Trophoblast cell (in vitro differentiated cells and primary cell): ENCODE results near the gene BPIFB2.

Experiments
- DNase-seq, 2 donors: peaks; one replicate each; pipeline ENCODE4 v3.0.0-alpha.2; 2016
- H2AFZ ChIP-seq: 2 replicates; pipeline ENCODE4 v1.6.1; 2013; ENCODE audit warnings: low read length, moderate library complexity, mild to moderate bottlenecking; ENCODE audit not compliant: insufficient read depth, poor library complexity
- H2AK5ac ChIP-seq: 2 replicates; pipeline ENCODE4 v1.6.1; 2013; ENCODE audit warnings: mild to moderate bottlenecking, low read length
- H2BK120ac ChIP-seq: 2 replicates; pipeline ENCODE4 v1.6.1; 2013; ENCODE audit warnings: low read length, mild to moderate bottlenecking, moderate library complexity; ENCODE audit not compliant: insufficient read depth, poor library complexity
- H2BK12ac ChIP-seq: 2 replicates; pipeline ENCODE4 v1.6.1; 2013; ENCODE audit warnings: mild to moderate bottlenecking, low read length, moderate library complexity
- H2BK5ac ChIP-seq: 2 replicates; pipeline ENCODE4 v1.6.1; 2013; ENCODE audit warnings: low read length, low read depth, moderate library complexity, mild to moderate bottlenecking; ENCODE audit not compliant: poor library complexity
- H3K14ac ChIP-seq: 2 replicates; pipeline ENCODE4 v1.6.1; 2013; ENCODE audit warnings: mild to moderate bottlenecking, low read length
- H3K18ac ChIP-seq: 2 replicates; pipeline ENCODE4 v1.6.1; 2013; ENCODE audit warnings: mild to moderate bottlenecking, low read length
- H3K23ac ChIP-seq: 2 replicates; pipeline ENCODE4 v1.6.1; 2013; ENCODE audit warnings: low read length
- H3K27ac ChIP-seq: 2 replicates; pipeline ENCODE4 v1.5.1; 2013; ENCODE audit warnings: low read depth, mild to moderate bottlenecking, inconsistent platforms, low read length, moderate library complexity
- H3K27me3 ChIP-seq: 2 replicates; pipeline ENCODE4 v1.6.1; 2013; ENCODE audit warnings: inconsistent platforms, mild to moderate bottlenecking, low read length, moderate library complexity; ENCODE audit not compliant: insufficient read depth
- H3K36me3 ChIP-seq, 2 experiments: 1 replicate in 1 of 2; 2 replicates in 1 of 2; pipeline ENCODE4 v1.6.1; 2013; ENCODE audit warnings: low read length in 2 of 2, mild to moderate bottlenecking in 2 of 2, moderate library complexity in 1 of 2; ENCODE audit not compliant: insufficient read depth in 2 of 2, control insufficient read depth in 1 of 2
- H3K4ac ChIP-seq: 2 replicates; pipeline ENCODE4 v1.6.1; 2013; ENCODE audit warnings: low read depth, mild to moderate bottlenecking, low read length, moderate library complexity
- H3K4me1 ChIP-seq, 2 experiments: 1 replicate in 1 of 2; 2 replicates in 1 of 2; pipeline ENCODE4 v1.6.1; 2013; ENCODE audit warnings: low read length in 2 of 2, mild to moderate bottlenecking in 2 of 2, moderate library complexity in 1 of 2; ENCODE audit not compliant: insufficient read depth in 2 of 2, control insufficient read depth in 1 of 2
- H3K4me2 ChIP-seq: 2 replicates; pipeline ENCODE4 v1.6.1; 2013; ENCODE audit warnings: inconsistent platforms, mild to moderate bottlenecking, low read length, moderate library complexity
- H3K4me3 ChIP-seq: 2 replicates; pipeline ENCODE4 v1.5.1; 2013; ENCODE audit warnings: mild to moderate bottlenecking, low read depth, low read length, inconsistent platforms
- H3K79me1 ChIP-seq: one replicate; pipeline ENCODE4 v1.6.1; 2013; ENCODE audit warnings: low read length
- H3K79me2 ChIP-seq: 2 replicates; pipeline ENCODE4 v1.6.1; 2013; ENCODE audit warnings: low read length, mild to moderate bottlenecking; ENCODE audit not compliant: control insufficient read depth, insufficient read depth, poor library complexity
- H3K9ac ChIP-seq: 2 replicates; pipeline ENCODE4 v1.6.1; 2013; ENCODE audit warnings: mild to moderate bottlenecking, low read length
- H3K9me3 ChIP-seq: 2 replicates; pipeline ENCODE4 v1.6.1; 2013; ENCODE audit warnings: low read depth, mild to moderate bottlenecking, control low read depth, inconsistent platforms, low read length; ENCODE audit not compliant: insufficient read depth
- H4K12ac ChIP-seq: 2 replicates; pipeline ENCODE4 v1.6.1; 2013; ENCODE audit warnings: low read depth, mild to moderate bottlenecking, low read length, moderate library complexity
- H4K8ac ChIP-seq: 2 replicates; pipeline ENCODE4 v1.6.1; 2013; ENCODE audit warnings: low read depth, mild to moderate bottlenecking, low read length, moderate library complexity
- H4K91ac ChIP-seq: one replicate; pipeline ENCODE4 v1.6.1; 2013; ENCODE audit warnings: low read depth, mild to moderate bottlenecking, low read length, moderate library complexity
- WGBS: extraction: QIAGEN DNeasy Blood & Tissue Kit; methylation state at CpG from one replicate; pipeline ENCODE4 v1.1.7; 2013; ENCODE audit warnings: missing lambda C conversion rate; ENCODE audit not compliant: insufficient read length, insufficient coverage; ENCODE audit errors: extremely low coverage; 5-methylcytosine and 5-hydroxymethylcytosine counted together

BPIFB2 gene

GRCh38 chr20:32980131-32980941 is 27.2 kb upstream of the BPIFB2 start:
- H3K36me3 ChIP-seq, result no peaks in the 10 kb centered on the region
- no peak overlapping the region for H3K23ac ChIP-seq
- H3K18ac ChIP-seq, result no peak overlapping the region
- H3K4ac ChIP-seq, result no peak overlapping the region
- H4K8ac ChIP-seq, result no peak overlapping the region
- H4K12ac ChIP-seq, result no peak overlapping the region
- no peak overlapping the region for H2AK5ac ChIP-seq
- no peak overlapping the region for H3K27ac ChIP-seq
- WGBS, result no CpG with 5 or more reads among the region's 19 CpGs
- no peak overlapping the region for H2BK12ac ChIP-seq
- H3K4me2 ChIP-seq, result no peak overlapping the region
- peaks cover 11% of the 10 kb centered on the region for H3K9me3 ChIP-seq
- no peaks in the 10 kb centered on the region for H3K79me1 ChIP-seq
- H2BK120ac ChIP-seq, result no peak overlapping the region
- H3K4me1 ChIP-seq, result peaks cover 3 to 8% of the 10 kb centered on the region in 2 experiments
- H2BK5ac ChIP-seq, result no peak overlapping the region
- no peak overlapping the region for H3K4me3 ChIP-seq
- no peak for DNase-seq
- no peak overlapping the region for H2AFZ ChIP-seq
- no peaks in the 10 kb centered on the region for H3K79me2 ChIP-seq
- no peak overlapping the region for H4K91ac ChIP-seq
- H3K14ac ChIP-seq, result no peak overlapping the region
- H3K27me3 ChIP-seq, result no peaks in the 10 kb centered on the region
- no peak overlapping the region for H3K9ac ChIP-seq

- Histone ChIP-seq H2BK5ac (no peak overlapping the region), H3K14ac (no peak overlapping the region), H2BK120ac (no peak overlapping the region), H3K9me3 (peaks cover 11% of the 10 kb centered on the region), H4K91ac (no peak overlapping the region), H2BK12ac (no peak overlapping the region), H3K27ac (no peak overlapping the region), H3K4me2 (no peak overlapping the region), H3K23ac (no peak overlapping the region), H4K12ac (no peak overlapping the region), H2AFZ (no peak overlapping the region), H4K8ac (no peak overlapping the region), H3K27me3 (no peaks in the 10 kb centered on the region), H3K4me3 (no peak overlapping the region), H3K79me2 (no peaks in the 10 kb centered on the region), H3K4ac (no peak overlapping the region), H2AK5ac (no peak overlapping the region), H3K4me1 (peaks cover 2 to 8% of the 10 kb centered on the region in 2 experiments), H3K79me1 (no peaks in the 10 kb centered on the region), H3K9ac (no peak overlapping the region), H3K36me3 (no peaks in the 10 kb centered on the region), H3K18ac (no peak overlapping the region)
- no CpG with 5 or more reads among the region's 6 CpGs for WGBS
- no peak for DNase-seq
These were observed 26.5 kb upstream of the BPIFB2 start for GRCh38 chr20:32980990-32981389.

GRCh38 chr20:32982617-32983458 is 24.7 kb upstream of the BPIFB2 start:
- Histone ChIP-seq H2BK5ac (no peak overlapping the region), H2BK12ac (no peak overlapping the region), H3K36me3 (no peaks in the 10 kb centered on the region), H4K91ac (no peak overlapping the region), H3K4me2 (no peak overlapping the region), H2BK120ac (no peak overlapping the region), H3K79me1 (no peaks in the 10 kb centered on the region), H3K23ac (no peak overlapping the region), H3K27ac (no peak overlapping the region), H4K8ac (no peak overlapping the region), H3K9me3 (peaks cover 3% of the 10 kb centered on the region), H3K4ac (no peak overlapping the region), H3K18ac (no peak overlapping the region), H3K4me1 (no peaks in the 10 kb centered on the region), H3K9ac (no peak overlapping the region), H3K14ac (no peak overlapping the region), H3K79me2 (no peaks in the 10 kb centered on the region), H2AK5ac (no peak overlapping the region), H3K4me3 (no peak overlapping the region), H2AFZ (no peak overlapping the region), H3K27me3 (no peaks in the 10 kb centered on the region), H4K12ac (no peak overlapping the region)
- no peak for DNase-seq
- no CpG with 5 or more reads among the region's 10 CpGs for whole genome bisulfite sequencing

- H3K14ac ChIP-seq, result no peak overlapping the region
These were observed 23.9 kb upstream of the BPIFB2 start for GRCh38 chr20:32983459-32984112.

More at GRCh38 chr20:32983459-32984112, 23.9 kb upstream of the BPIFB2 start:
- H3K4me3 ChIP-seq, result no peak overlapping the region
- no peak for DNase-seq
- no peaks in the 10 kb centered on the region for H3K27me3 ChIP-seq
- no peak overlapping the region for H2AFZ ChIP-seq
- H2BK120ac ChIP-seq, result no peak overlapping the region
- whole genome bisulfite sequencing, result no CpG with 5 or more reads among the region's 12 CpGs
- no peaks in the 10 kb centered on the region for H3K4me1 ChIP-seq
- no peaks in the 10 kb centered on the region for H3K36me3 ChIP-seq
- H3K79me1 ChIP-seq, result no peaks in the 10 kb centered on the region
- H3K23ac ChIP-seq, result no peak overlapping the region
- H2BK12ac ChIP-seq, result no peak overlapping the region
- no peak overlapping the region for H4K12ac ChIP-seq
- no peak overlapping the region for H4K91ac ChIP-seq
- no peak overlapping the region for H4K8ac ChIP-seq
- no peak overlapping the region for H3K27ac ChIP-seq
- no peak overlapping the region for H2BK5ac ChIP-seq
- peaks cover 3% of the 10 kb centered on the region for H3K9me3 ChIP-seq
- H3K79me2 ChIP-seq, result no peaks in the 10 kb centered on the region
- H3K18ac ChIP-seq, result no peak overlapping the region
- H3K9ac ChIP-seq, result no peak overlapping the region
- no peak overlapping the region for H3K4ac ChIP-seq
- no peak overlapping the region for H3K4me2 ChIP-seq
- H2AK5ac ChIP-seq, result no peak overlapping the region
